HEK293 (cell line): Measurements from ENCODE around the gene NHSL2.

Source experiments
- CTCF ChIA-PET: fragments of 350-600 bp; formaldehyde crosslinking; extraction: SDS; loops from one replicate; lab custom pipeline; 2021; ENCODE audit warnings: antibody characterized with exemption; lab: Yijun Ruan, JAX
- POLR2A ChIA-PET: fragments of 300-600 bp; formaldehyde crosslinking; extraction: SDS; loops from one replicate; lab custom pipeline; 2020; ENCODE audit warnings: antibody characterized with exemption, inconsistent platforms; lab: Yijun Ruan, JAX
- H3K27ac ChIP-seq: fragments of 200-500 bp; sonication (Bioruptor generic); 2 replicates; pipeline ENCODE4 v1.5.1; 2014; ENCODE audit warnings: low read depth, low read length, control low read depth, inconsistent platforms; ENCODE audit errors: extremely low read depth
- H3K36me3 ChIP-seq, 2 experiments: fragments of 200-500 bp in 1 of 2; sonication (Bioruptor generic) in 1 of 2; 1 replicate in 1 of 2; 2 replicates in 1 of 2; pipeline ENCODE4 v1.5.1; 2014 to 2017; ENCODE audit warnings: inconsistent platforms in 2 of 2, low read length in 2 of 2; ENCODE audit not compliant: control insufficient read depth in 2 of 2, insufficient read depth in 1 of 2
- H3K4me1 ChIP-seq: fragments of 200-500 bp; sonication (Bioruptor generic); 2 replicates; pipeline ENCODE4 v1.5.1; 2014; ENCODE audit warnings: mild to moderate bottlenecking, low read length, inconsistent platforms; ENCODE audit not compliant: control insufficient read depth, insufficient read depth
- H3K4me3 ChIP-seq: 2 replicates; pipeline ENCODE4 v1.5.1; 2011; ENCODE audit warnings: low read depth, mild to moderate bottlenecking, control low read depth, low read length, moderate library complexity
- H3K9me3 ChIP-seq: fragments of 200-500 bp; sonication (Bioruptor generic); 2 replicates; pipeline ENCODE4 v1.5.1; 2014; ENCODE audit warnings: low read depth, low read length, inconsistent platforms; ENCODE audit not compliant: control insufficient read depth, insufficient read depth
- GFI1B ChIP-seq: fragments of 450-650 bp; formaldehyde crosslinking; IDR thresholded peaks from 2 replicates; pipeline ENCODE4 v1.5.1; 2016; ENCODE audit warnings: missing biosample characterization, missing genetic modification characterization
- GLIS2 ChIP-seq: fragments of 450-650 bp; formaldehyde crosslinking; IDR thresholded peaks from 2 replicates; pipeline ENCODE4 v1.5.1; 2016; ENCODE audit warnings: missing biosample characterization, missing genetic modification characterization
- IKZF3 ChIP-seq: fragments of 450-650 bp; IDR thresholded peaks from 2 replicates; pipeline ENCODE4 v1.5.0; 2018; ENCODE audit warnings: missing biosample characterization, mild to moderate bottlenecking, missing genetic modification characterization, moderate library complexity
- KLF16 ChIP-seq: fragments of 450-650 bp; formaldehyde crosslinking; IDR thresholded peaks from 2 replicates; pipeline ENCODE4 v1.5.1; 2017; ENCODE audit warnings: missing biosample characterization, missing genetic modification characterization
- OVOL3 ChIP-seq: fragments of 450-650 bp; formaldehyde crosslinking; IDR thresholded peaks from 2 replicates; pipeline ENCODE4 v1.5.1; 2016; ENCODE audit warnings: missing biosample characterization, missing genetic modification characterization
- PRDM6 ChIP-seq: fragments of 450-650 bp; formaldehyde crosslinking; IDR thresholded peaks from 2 replicates; pipeline ENCODE4 v1.5.1; 2017; ENCODE audit warnings: missing biosample characterization, missing genetic modification characterization
- SCRT2 ChIP-seq: fragments of 450-650 bp; formaldehyde crosslinking; IDR thresholded peaks from 2 replicates; pipeline ENCODE4 v1.5.1; 2016; ENCODE audit warnings: missing biosample characterization, missing genetic modification characterization
- ZBTB49 ChIP-seq: fragments of 450-650 bp; formaldehyde crosslinking; IDR thresholded peaks from 2 replicates; pipeline ENCODE4 v1.5.1; 2016; ENCODE audit warnings: missing biosample characterization, missing genetic modification characterization, low read depth
- ZNF10 ChIP-seq: fragments of 450-650 bp; formaldehyde crosslinking; IDR thresholded peaks from 2 replicates; pipeline ENCODE4 v1.5.1; 2017; ENCODE audit warnings: missing biosample characterization, missing genetic modification characterization
- ZNF114 ChIP-seq: fragments of 450-650 bp; formaldehyde crosslinking; IDR thresholded peaks from 2 replicates; pipeline ENCODE4 v1.5.0; 2017; ENCODE audit warnings: missing biosample characterization, missing genetic modification characterization
- ZNF138 ChIP-seq: fragments of 450-650 bp; formaldehyde crosslinking; IDR thresholded peaks from 2 replicates; pipeline ENCODE4 v1.5.1; 2016; ENCODE audit warnings: missing biosample characterization, missing genetic modification characterization, borderline replicate concordance
- ZNF155 ChIP-seq: fragments of 450-650 bp; formaldehyde crosslinking; IDR thresholded peaks from 2 replicates; pipeline ENCODE4 v1.5.1; 2016; ENCODE audit warnings: missing biosample characterization, missing genetic modification characterization
- ZNF223 ChIP-seq: fragments of 450-650 bp; formaldehyde crosslinking; IDR thresholded peaks from 2 replicates; pipeline ENCODE4 v1.5.1; 2016; ENCODE audit warnings: missing biosample characterization, missing genetic modification characterization
- ZNF24 ChIP-seq: fragments of 450-650 bp; formaldehyde crosslinking; IDR thresholded peaks from 2 replicates; pipeline ENCODE4 v1.5.1; 2016; ENCODE audit warnings: missing biosample characterization, missing genetic modification characterization
- ZNF449 ChIP-seq: fragments of 450-650 bp; formaldehyde crosslinking; IDR thresholded peaks from 2 replicates; pipeline ENCODE4 v1.5.1; 2017; ENCODE audit warnings: missing biosample characterization, mild to moderate bottlenecking, missing genetic modification characterization, moderate library complexity
- ZNF473 ChIP-seq: fragments of 450-650 bp; formaldehyde crosslinking; IDR thresholded peaks from 2 replicates; pipeline ENCODE4 v1.5.1; 2017; ENCODE audit warnings: missing biosample characterization, missing genetic modification characterization
- ZNF571 ChIP-seq: fragments of 450-650 bp; formaldehyde crosslinking; IDR thresholded peaks from 2 replicates; pipeline ENCODE4 v1.5.0; 2017; ENCODE audit warnings: missing biosample characterization, missing genetic modification characterization
- ZNF600 ChIP-seq: fragments of 450-650 bp; formaldehyde crosslinking; IDR thresholded peaks from 2 replicates; pipeline ENCODE4 v1.5.1; 2016; ENCODE audit warnings: missing biosample characterization, missing genetic modification characterization
- ZNF629 ChIP-seq: fragments of 450-650 bp; formaldehyde crosslinking; IDR thresholded peaks from 2 replicates; pipeline ENCODE4 v1.5.1; 2017; ENCODE audit warnings: missing biosample characterization, missing genetic modification characterization
- ZNF664 ChIP-seq: fragments of 450-650 bp; formaldehyde crosslinking; IDR thresholded peaks from 2 replicates; pipeline ENCODE4 v1.5.1; 2016; ENCODE audit warnings: missing biosample characterization, missing genetic modification characterization
- ZNF747 ChIP-seq: fragments of 450-650 bp; formaldehyde crosslinking; IDR thresholded peaks from 2 replicates; pipeline ENCODE4 v1.5.1; 2016; ENCODE audit warnings: missing biosample characterization, missing genetic modification characterization
- ZNF830 ChIP-seq: fragments of 450-650 bp; IDR thresholded peaks from 2 replicates; pipeline ENCODE4 v1.5.0; 2018; ENCODE audit warnings: missing biosample characterization, missing genetic modification characterization, low read depth, mild to moderate bottlenecking, moderate library complexity
- ZSCAN23 ChIP-seq: fragments of 450-650 bp; formaldehyde crosslinking; IDR thresholded peaks from 2 replicates; pipeline ENCODE4 v1.5.1; 2016; ENCODE audit warnings: missing biosample characterization, missing genetic modification characterization
- ZSCAN30 ChIP-seq: fragments of 450-650 bp; IDR thresholded peaks from 2 replicates; pipeline ENCODE4 v1.5.1; 2018; ENCODE audit warnings: missing biosample characterization, mild to moderate bottlenecking, missing genetic modification characterization, moderate library complexity

Gene NHSL2

GRCh38 chrX:72073633-72074032 is 163.0 kb downstream of the NHSL2 start:
- H3K9me3 ChIP-seq, result no peaks in the 10 kb centered on the region
- POLR2A ChIA-PET, result no interaction called here
- TF ChIP-seq ZNF600 (tag by site-specific recombination), result no peak
- TF ChIP-seq, all 188 proteins: peak for 0
- Histone ChIP-seq H3K36me3 (no peaks in the 10 kb centered on the region), H3K27ac (no peak overlapping the region), H3K4me1 (peaks cover 3% of the 10 kb centered on the region; the same call in 1 of the 2 replicates), H3K4me3 (no peak overlapping the region)
- CTCF ChIA-PET, result interaction anchor here (0.9 kb wide), 1 partner anchor 52 kb away, joined by 6 read pairs; no protein-coding TSS in a partner anchor

GRCh38 chrX:72078411-72078810 is 167.8 kb downstream of the NHSL2 start:
- Histone ChIP-seq H3K27ac (no peak overlapping the region), H3K36me3 (no peaks in the 10 kb centered on the region), H3K9me3 (no peaks in the 10 kb centered on the region), H3K4me1 (no peaks in the 10 kb centered on the region), H3K4me3 (no peak overlapping the region)
- POLR2A ChIA-PET, result no interaction called here
- CTCF ChIA-PET, result interaction anchor here (1.6 kb wide), 1 partner anchor 9 kb away, joined by 4 read pairs; no protein-coding TSS in a partner anchor
- TF ChIP-seq ZNF629 (no peak), ZNF830 (tag by site-specific recombination) (no peak), ZNF114 (tag by site-specific recombination) (no peak), KLF16 (no peak), ZNF473 (tag by site-specific recombination) (no peak), ZSCAN23 (tag by site-specific recombination) (no peak), GFI1B (tag by site-specific recombination) (no peak), PRDM6 (tag by site-specific recombination) (no peak), ZNF664 (tag by site-specific recombination) (no peak), SCRT2 (tag by site-specific recombination) (no peak)

- Histone ChIP-seq H3K4me1 (no peaks in the 10 kb centered on the region), H3K27ac (no peak overlapping the region), H3K9me3 (no peaks in the 10 kb centered on the region), H3K36me3 (no peaks in the 10 kb centered on the region), H3K4me3 (no peak overlapping the region)
- ChIA-PET POLR2A (no interaction called here), CTCF (interaction anchor here (0.7 to 1.0 kb wide), 2 partner anchors 48 to 214 kb away, joined by 3 to 4 read pairs; no protein-coding TSS in a partner anchor)
- TF ChIP-seq ZNF155 (no peak), SCRT2 (tag by site-specific recombination) (no peak), ZNF629 (no peak), ZSCAN30 (tag by site-specific recombination) (no peak), ZBTB49 (tag by site-specific recombination) (no peak), ZNF223 (no peak), ZNF138 (tag by site-specific recombination) (no peak)
Observed at GRCh38 chrX:72079607-72080006, 169.0 kb downstream of the NHSL2 start.

GRCh38 chrX:72080150-72080549 is 169.5 kb downstream of the NHSL2 start:
- no peak overlapping the region for H3K4me3 ChIP-seq
- H3K4me1 ChIP-seq, result no peaks in the 10 kb centered on the region
- no peak overlapping the region for H3K27ac ChIP-seq
- POLR2A ChIA-PET, result no interaction called here
- CTCF ChIA-PET, result interaction anchor here (1.0 kb wide), 1 partner anchor 46 kb away, joined by 3 read pairs; no protein-coding TSS in a partner anchor
- H3K36me3 ChIP-seq, result no peaks in the 10 kb centered on the region
- H3K9me3 ChIP-seq, result no peaks in the 10 kb centered on the region
- TF ChIP-seq ZNF571 (tag by site-specific recombination) (no peak), GLIS2 (no peak), ZNF10 (tag by site-specific recombination) (no peak), ZNF747 (tag by site-specific recombination) (no peak), ZNF24 (tag by site-specific recombination) (no peak), IKZF3 (no peak), OVOL3 (tag by site-specific recombination) (no peak), ZNF449 (tag by site-specific recombination) (no peak), ZNF830 (tag by site-specific recombination) (no peak)
